Endothelial cell of umbilical vein (primary cell): ENCODE measurements around the gene YTHDF1. TPM values are rescaled to one million over a fixed set of nuclear protein-coding genes. Genes with fewer than 3 reads are reported as not detected.

ENCODE experiments used
- BruUV-seq: library from RNA; stranded (reverse); fragments of 400-500 nt; replicated peaks from 2 replicates; lab custom pipeline; 2021; lab: Mats Ljungman, UMichigan
- CTCF ChIA-PET: fragments of 300-600, 350-600 bp; sonication (Branson Sonifier 250); formaldehyde crosslinking; loops from one replicate; lab custom pipeline; 2021; ENCODE audit warnings: antibody characterized with exemption, inconsistent platforms; lab: Charles Lee
- POLR2A ChIA-PET: fragments of 300-600, 350-600 bp; sonication (Branson Sonifier 250); formaldehyde crosslinking; loops from one replicate; lab custom pipeline; 2021; ENCODE audit warnings: antibody characterized with exemption, inconsistent platforms; lab: Charles Lee
- DNase-seq: peaks from one replicate; pipeline ENCODE4 v3.0.0-alpha.2; 2011; ENCODE audit warnings: low read depth, low spot score
- FAIRE-seq: peaks from 2 replicates; lab custom pipeline; 2011; peaks lifted over from hg19 to GRCh38; lab: Jason Lieb, UNC
- H2AFZ ChIP-seq: 2 replicates; pipeline ENCODE4 v1.6.0; 2012; ENCODE audit warnings: low read depth, low read length, control low read depth, inconsistent platforms
- H3K27ac ChIP-seq: 2 replicates; pipeline ENCODE4 v1.5.1; 2011; ENCODE audit warnings: low read depth, mild to moderate bottlenecking, control low read depth, low read length, moderate library complexity; ENCODE audit not compliant: insufficient read depth
- H3K27me3 ChIP-seq, 2 experiments: 2 replicates each; pipeline versions ENCODE4 v1.6.0 to v1.6.1; 2011; ENCODE audit warnings: low read length in 2 of 2, mixed read lengths in 1 of 2; ENCODE audit not compliant: control insufficient read depth in 2 of 2, insufficient read depth in 2 of 2
- H3K36me3 ChIP-seq, 2 experiments: 2 replicates in 1 of 2; 3 replicates in 1 of 2; pipeline ENCODE4 v1.5.1; 2011; ENCODE audit warnings: low read length in 2 of 2, mild to moderate bottlenecking in 1 of 2, moderate library complexity in 1 of 2; ENCODE audit not compliant: control insufficient read depth in 2 of 2, insufficient read depth in 2 of 2; ENCODE audit errors: extremely low read depth in 1 of 2
- H3K4me1 ChIP-seq: 3 replicates; pipeline ENCODE4 v1.5.1; 2011; ENCODE audit warnings: mild to moderate bottlenecking, low read length; ENCODE audit not compliant: control insufficient read depth, insufficient read depth; ENCODE audit errors: extremely low read depth
- H3K4me2 ChIP-seq: 2 replicates; pipeline ENCODE4 v1.6.1; 2011; ENCODE audit warnings: low read length, control low read depth, mixed read lengths; ENCODE audit not compliant: insufficient read depth
- H3K4me3 ChIP-seq, 3 experiments: fragments of 200-600 bp in 1 of 3; sonication (generic), shearing (Covaris generic) in 1 of 3; replicated peaks in 1 of 3; 2 replicates each; pipeline ENCODE4 v1.5.1; 2011 to 2016; ENCODE audit warnings: control low read depth in 3 of 3, low read length in 3 of 3, mild to moderate bottlenecking in 2 of 3, inconsistent platforms in 1 of 3, low read depth in 1 of 3, moderate library complexity in 1 of 3; ENCODE audit not compliant: insufficient read depth in 1 of 3
- H3K79me2 ChIP-seq: 2 replicates; pipeline ENCODE4 v1.6.0; 2012; ENCODE audit warnings: low read length, inconsistent platforms; ENCODE audit not compliant: control insufficient read depth, insufficient read depth
- H3K9ac ChIP-seq: replicated peaks from 2 replicates; pipeline ENCODE3; 2011; ENCODE audit warnings: low read length, control low read depth; ENCODE audit not compliant: insufficient read depth; ENCODE audit errors: extremely low read depth
- H3K9me1 ChIP-seq: replicated peaks from 3 replicates; pipeline ENCODE4 v1.6.0; 2011; ENCODE audit warnings: mild to moderate bottlenecking, low read length; ENCODE audit not compliant: control insufficient read depth, insufficient read depth; ENCODE audit errors: extremely low read depth
- H3K9me3 ChIP-seq: replicated peaks from 2 replicates; pipeline ENCODE4 v1.5.1; 2012; ENCODE audit warnings: low read length, inconsistent platforms; ENCODE audit not compliant: control insufficient read depth, insufficient read depth
- H4K20me1 ChIP-seq: replicated peaks from 2 replicates; pipeline ENCODE3; 2011; ENCODE audit warnings: mild to moderate bottlenecking, low read length; ENCODE audit not compliant: control insufficient read depth, insufficient read depth; ENCODE audit errors: extremely low read depth
- CTCF ChIP-seq, 2 donors: IDR thresholded peaks; 1 replicate in 1 of 2; 2 replicates in 1 of 2; pipeline ENCODE4 v1.5.1; 2011; ENCODE audit warnings: low read length in 2 of 2, mild to moderate bottlenecking in 2 of 2, moderate library complexity in 2 of 2, control low read depth in 1 of 2, inconsistent platforms in 1 of 2, low read depth in 1 of 2; ENCODE audit not compliant: insufficient read depth in 1 of 2; ENCODE audit errors: extremely low read depth in 1 of 2
- EZH2 ChIP-seq: IDR thresholded peaks from 2 replicates; pipeline ENCODE4 v1.6.1; 2012; ENCODE audit warnings: borderline replicate concordance, low read depth, mild to moderate bottlenecking, moderate library complexity, low read length, inconsistent platforms; ENCODE audit not compliant: severe bottlenecking
- FOS ChIP-seq: IDR thresholded peaks from 2 replicates; pipeline ENCODE4 v1.6.1; 2011; ENCODE audit warnings: mild to moderate bottlenecking, low read length, moderate library complexity, borderline replicate concordance; ENCODE audit not compliant: insufficient read depth
- GATA2 ChIP-seq: IDR thresholded peaks from 2 replicates; pipeline ENCODE4 v1.7.0; 2011; ENCODE audit warnings: low read depth, mild to moderate bottlenecking, moderate library complexity, mixed read lengths, low read length; ENCODE audit not compliant: insufficient read length, insufficient read depth
- JUN ChIP-seq: IDR thresholded peaks from 2 replicates; pipeline ENCODE4 v1.6.1; 2011; ENCODE audit warnings: borderline replicate concordance, low read depth; ENCODE audit not compliant: insufficient read length, insufficient read depth
- MYC ChIP-seq: IDR thresholded peaks from one replicate; pipeline ENCODE4 v1.6.1; 2011; ENCODE audit warnings: mild to moderate bottlenecking, low read depth, low read length
- POLR2A ChIP-seq: IDR thresholded peaks from 2 replicates; pipeline ENCODE4 v1.6.1; 2012; ENCODE audit warnings: low read depth, mild to moderate bottlenecking, control low read depth, low read length
- POLR2AphosphoS5 ChIP-seq: IDR thresholded peaks from 2 replicates; pipeline ENCODE4 v1.6.1; 2012; ENCODE audit warnings: low read depth, mild to moderate bottlenecking, control low read depth, low read length, moderate library complexity; ENCODE audit not compliant: insufficient read depth
- dilution Hi-C: fragments of 300-500 bp; cut with MboI; formaldehyde crosslinking; loops from one replicate; pipeline ENCODE4 v1.15.0; 2019; ENCODE audit warnings: low sequenced_read_pairs; ENCODE audit not compliant: extremely low pct_ligation_motif_present
- intact Hi-C: fragments of 100-400 bp; cut with micrococcal nuclease; formaldehyde crosslinking; loops from one replicate; pipeline ENCODE4 v1.10.0; 2022
- polyA plus RNA-seq, 4 experiments: library from polyadenylated mRNA; depleted of rRNA in 3 of 4; stranded (reverse) in 3 of 4; unstranded in 1 of 4; fragments of >200 nt; gene quantifications; 2 replicates each; pipeline versions ENCODE4 v1.2.1 to v1.2.3, GENCODE V29; 2011 to 2012; ENCODE audit warnings: missing spikeins in 1 of 4
- total RNA-seq: library from RNA; stranded (reverse); gene quantifications from 2 replicates; pipeline ENCODE4 v1.2.3, GENCODE V29; 2021
- TF ChIP-seq, protein P1 (sequence below): IDR thresholded peaks from 2 replicates; pipeline ENCODE4 v1.6.1; 2011; ENCODE audit not compliant: insufficient read depth, insufficient read length

The YTHDF1 gene
- total and polyA plus RNA-seq, 2 donors (not counting 3 experiments of a cell fraction or from before 2014, with no cell fraction given) = 25.2 to 44.4 TPM

DNA sequence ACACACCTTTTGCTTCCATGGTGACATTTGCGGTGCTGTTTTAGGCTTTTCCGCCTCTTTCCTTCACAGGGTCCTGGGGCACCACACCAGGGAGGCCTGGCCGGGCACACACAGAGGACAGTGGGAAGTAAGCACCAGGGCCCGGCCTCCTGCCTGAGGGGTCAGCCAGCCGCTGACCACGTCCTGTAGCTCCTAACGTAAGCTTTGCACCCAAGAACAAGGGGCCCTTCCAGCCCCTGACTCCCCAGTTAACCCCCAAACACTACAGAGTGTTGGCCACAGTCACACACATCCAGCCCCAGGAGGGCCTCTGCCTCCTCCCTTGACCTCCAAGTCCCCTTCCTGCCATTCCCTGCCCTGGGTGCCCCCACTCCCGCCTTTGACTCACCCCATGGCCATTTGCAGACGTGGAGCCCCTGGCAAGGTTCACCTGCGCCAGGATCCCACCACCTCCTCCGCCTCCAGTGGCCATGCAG lies 54.7 kb downstream of the YTHDF1 start:
- Histone ChIP-seq H3K27me3 (no peaks in the 10 kb centered on the region), H4K20me1 (no peaks in the 10 kb centered on the region), H3K4me1 (no peaks in the 10 kb centered on the region), H3K36me3 (no peaks in the 10 kb centered on the region), H3K79me2 (no peaks in the 10 kb centered on the region), H3K9ac (no peak overlapping the region), H3K4me3 (no peak overlapping the region), H3K4me2 (no peak overlapping the region), H2AFZ (no peak overlapping the region), H3K9me3 (no peaks in the 10 kb centered on the region), H3K9me1 (no peaks in the 10 kb centered on the region), H3K27ac (no peak overlapping the region)
- CTCF ChIA-PET = no interaction called here
- dilution Hi-C loops (no loop called here), intact Hi-C loops (loop anchor here (10.0 kb wide), 1 partner anchor 434 kb away; no protein-coding TSS in a partner anchor)
- no TSS peak for BruUV-seq
- POLR2A ChIA-PET = no interaction called here
- DNase-seq = no peak
- TF ChIP-seq POLR2A (no peak), CTCF (IDR thresholded peaks at IDR 0.05; ENCODE audit: extremely low read depth in 1 of 2, insufficient read depth in 1 of 2, low read depth in 1 of 2, low read length in 2 of 2) (no peak), MYC (no peak), POLR2AphosphoS5 (no peak), EZH2 (no peak), GATA2 (no peak), JUN (no peak), FOS (no peak)
- TF ChIP-seq, protein P1, sequence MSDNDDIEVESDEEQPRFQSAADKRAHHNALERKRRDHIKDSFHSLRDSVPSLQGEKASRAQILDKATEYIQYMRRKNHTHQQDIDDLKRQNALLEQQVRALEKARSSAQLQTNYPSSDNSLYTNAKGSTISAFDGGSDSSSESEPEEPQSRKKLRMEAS = no peak
- FAIRE-seq = no peak
